A172 (cell line): ENCODE measurements around the gene TBL3. TPM values are rescaled to one million over a fixed set of nuclear protein-coding genes. Genes with fewer than 3 reads are reported as not detected.

ENCODE experiments used
- total RNA-seq: library from RNA; depleted of rRNA; stranded (reverse); fragments of >200 nt; shearing (Covaris generic); gene quantifications from 2 replicates; pipeline ENCODE4 v1.2.3, GENCODE V29; 2014; rRNA removed

The TBL3 gene
- total RNA-seq, 1 experiment from 2014 or later = 82.8 TPM

Other genes with a start within 250 kb of the TBL3 start
- gene NME3, start 200.5 kb upstream of the TBL3 start, total RNA-seq = 1.3 and 4.6 TPM in 2 replicates
- 7.8 and 15.8 TPM in 2 replicates for gene EME2, start 199.2 kb upstream of the TBL3 start, total RNA-seq
- gene MRPS34, start 198.9 kb upstream of the TBL3 start, total RNA-seq = 208 and 223 TPM in 2 replicates
- 36.7 and 37.9 TPM in 2 replicates for gene SPSB3, start 189.5 kb upstream of the TBL3 start, total RNA-seq
- gene NUBP2, start 189.1 kb upstream of the TBL3 start, total RNA-seq = 161 and 195 TPM in 2 replicates
- not detected in 2 replicates for gene IGFALS, start 178.3 kb upstream of the TBL3 start, total RNA-seq
- gene HAGH, start 145.2 kb upstream of the TBL3 start, total RNA-seq = 85.2 and 163 TPM in 2 replicates
- 77.1 and 89.7 TPM in 2 replicates for gene FAHD1, start 144.8 kb upstream of the TBL3 start, total RNA-seq
- 0.38 TPM in 1 of 2 replicates, not detected in the other for gene MEIOB, start 99.9 kb upstream of the TBL3 start, total RNA-seq
- gene HS3ST6, start 53.6 kb upstream of the TBL3 start, total RNA-seq = not detected in 2 replicates
- gene MSRB1, start 28.9 kb upstream of the TBL3 start, total RNA-seq = 15.6 and 22.5 TPM in 2 replicates
- 0.67 TPM in 1 of 2 replicates, not detected in the other for gene RPL3L, start 17.4 kb upstream of the TBL3 start, total RNA-seq
- gene NDUFB10, start 12.5 kb upstream of the TBL3 start, total RNA-seq = 367 and 415 TPM in 2 replicates
- 1,909 and 2,123 TPM in 2 replicates for gene RPS2, start 7.2 kb upstream of the TBL3 start, total RNA-seq
- gene RNF151, start 5.2 kb upstream of the TBL3 start, total RNA-seq = 0.17 TPM in 1 of 2 replicates, not detected in the other
- 0.19 TPM in 1 of 2 replicates, not detected in the other for gene NOXO1, start 9.4 kb downstream of the TBL3 start, total RNA-seq
- 24.1 and 36.1 TPM in 2 replicates for gene GFER, start 12.1 kb downstream of the TBL3 start, total RNA-seq
- 21.8 and 29.3 TPM in 2 replicates for gene SYNGR3, start 17.9 kb downstream of the TBL3 start, total RNA-seq
- gene ZNF598, start 37.8 kb downstream of the TBL3 start, total RNA-seq = 23.5 and 26.9 TPM in 2 replicates
- 0.14 TPM in 1 of 2 replicates, not detected in the other for gene NPW, start 47.7 kb downstream of the TBL3 start, total RNA-seq
- gene NHERF2, start 54.8 kb downstream of the TBL3 start, total RNA-seq = 124 and 154 TPM in 2 replicates
- gene NTHL1, start 75.8 kb downstream of the TBL3 start, total RNA-seq = 67.8 and 77.4 TPM in 2 replicates
- 46.3 and 47.7 TPM in 2 replicates for gene TSC2, start 75.9 kb downstream of the TBL3 start, total RNA-seq
- gene PKD1, start 163.8 kb downstream of the TBL3 start, total RNA-seq = 46.4 and 71.1 TPM in 2 replicates
- gene RAB26, start 176.6 kb downstream of the TBL3 start, total RNA-seq = not detected in 2 replicates
- gene TRAF7, start 183.7 kb downstream of the TBL3 start, total RNA-seq = 97.7 and 107 TPM in 2 replicates
- 0.46 and 1.5 TPM in 2 replicates for gene CASKIN1, start 224.6 kb downstream of the TBL3 start, total RNA-seq
- gene MLST8, start 233.4 kb downstream of the TBL3 start, total RNA-seq = 43.2 and 64.5 TPM in 2 replicates
- gene BRICD5, start 238.8 kb downstream of the TBL3 start, total RNA-seq = 7.0 and 7.5 TPM in 2 replicates
- gene PGP, start 242.8 kb downstream of the TBL3 start, total RNA-seq = 35.4 and 43.4 TPM in 2 replicates